Subcutaneous adipose tissue (tissue), 4 donors: ENCODE results near the gene SLC22A25. TPM values are rescaled to one million over a fixed set of nuclear protein-coding genes. Genes with fewer than 3 reads are reported as not detected.

Experiments used
- total RNA-seq, 4 donors: library from RNA; depleted of rRNA; stranded (reverse); fragments of >200 nt; gene quantifications; one replicate each; pipeline ENCODE4 v1.1.0, GENCODE V29; 2016
- TF ChIP-seq, protein P1 (sequence below): fragments of 450-650 bp; IDR thresholded peaks from one replicate; pipeline ENCODE4 v1.5.1; 2016; ENCODE audit warnings: low read depth, mild to moderate bottlenecking, control low read depth, antibody characterized with exemption, moderate library complexity

Gene SLC22A25
- total RNA-seq, 4 donors from 2014 or later = 0.19 to 0.22 TPM; not detected in 2

DNA sequence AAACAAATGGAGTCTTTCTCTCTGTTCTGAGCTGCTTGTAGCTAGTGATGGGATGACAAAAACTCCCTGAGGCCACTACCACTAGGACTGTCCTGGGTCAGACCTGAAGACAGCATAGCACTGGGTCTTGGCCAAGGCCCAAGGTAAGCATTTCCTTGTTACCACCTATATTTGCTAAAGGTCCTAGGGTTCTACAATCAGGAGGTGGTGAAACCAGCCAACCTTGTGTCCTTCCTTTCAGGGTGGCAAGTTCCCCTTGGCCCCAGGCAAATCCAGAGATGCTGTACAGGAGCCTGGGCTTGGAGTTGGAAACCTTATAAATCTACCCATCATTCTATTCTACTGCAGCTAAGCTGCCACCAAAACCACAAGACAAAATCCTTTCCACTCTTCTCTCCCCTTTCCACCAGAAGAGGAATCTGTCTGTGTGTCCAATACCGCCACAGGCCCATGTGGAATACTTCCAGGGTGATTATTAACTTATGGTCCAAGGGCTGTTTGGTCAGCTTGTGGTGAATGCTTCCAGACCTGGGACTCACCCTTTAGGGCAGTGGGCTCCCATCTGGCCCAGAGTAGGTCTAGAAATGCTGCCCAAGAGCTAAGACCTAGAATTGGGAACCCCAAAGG is 16.8 kb downstream of the SLC22A25 start:
- TF ChIP-seq, protein P1, sequence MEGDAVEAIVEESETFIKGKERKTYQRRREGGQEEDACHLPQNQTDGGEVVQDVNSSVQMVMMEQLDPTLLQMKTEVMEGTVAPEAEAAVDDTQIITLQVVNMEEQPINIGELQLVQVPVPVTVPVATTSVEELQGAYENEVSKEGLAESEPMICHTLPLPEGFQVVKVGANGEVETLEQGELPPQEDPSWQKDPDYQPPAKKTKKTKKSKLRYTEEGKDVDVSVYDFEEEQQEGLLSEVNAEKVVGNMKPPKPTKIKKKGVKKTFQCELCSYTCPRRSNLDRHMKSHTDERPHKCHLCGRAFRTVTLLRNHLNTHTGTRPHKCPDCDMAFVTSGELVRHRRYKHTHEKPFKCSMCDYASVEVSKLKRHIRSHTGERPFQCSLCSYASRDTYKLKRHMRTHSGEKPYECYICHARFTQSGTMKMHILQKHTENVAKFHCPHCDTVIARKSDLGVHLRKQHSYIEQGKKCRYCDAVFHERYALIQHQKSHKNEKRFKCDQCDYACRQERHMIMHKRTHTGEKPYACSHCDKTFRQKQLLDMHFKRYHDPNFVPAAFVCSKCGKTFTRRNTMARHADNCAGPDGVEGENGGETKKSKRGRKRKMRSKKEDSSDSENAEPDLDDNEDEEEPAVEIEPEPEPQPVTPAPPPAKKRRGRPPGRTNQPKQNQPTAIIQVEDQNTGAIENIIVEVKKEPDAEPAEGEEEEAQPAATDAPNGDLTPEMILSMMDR = no peak

DNA sequence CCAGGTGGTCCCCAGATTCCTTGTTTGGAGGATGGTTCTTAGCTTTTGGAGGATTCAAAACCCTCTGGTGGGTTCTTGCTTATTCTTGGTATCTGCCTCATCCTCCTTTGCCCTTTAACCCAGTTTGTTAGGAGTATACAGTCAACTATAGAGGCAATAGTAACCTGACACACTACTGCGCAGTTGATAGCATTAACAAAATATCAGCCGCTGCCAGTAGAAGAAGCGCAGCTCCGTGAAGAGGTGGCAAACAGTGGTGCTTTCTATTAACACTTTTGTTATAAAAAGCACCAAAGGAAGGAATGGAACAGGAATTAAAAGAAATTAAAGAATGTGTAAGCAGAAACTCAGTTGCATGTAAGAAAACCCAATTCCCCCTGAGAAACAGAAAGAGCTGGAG is 29.3 kb downstream of the SLC22A25 start:
- TF ChIP-seq, protein P1 = no peak

DNA sequence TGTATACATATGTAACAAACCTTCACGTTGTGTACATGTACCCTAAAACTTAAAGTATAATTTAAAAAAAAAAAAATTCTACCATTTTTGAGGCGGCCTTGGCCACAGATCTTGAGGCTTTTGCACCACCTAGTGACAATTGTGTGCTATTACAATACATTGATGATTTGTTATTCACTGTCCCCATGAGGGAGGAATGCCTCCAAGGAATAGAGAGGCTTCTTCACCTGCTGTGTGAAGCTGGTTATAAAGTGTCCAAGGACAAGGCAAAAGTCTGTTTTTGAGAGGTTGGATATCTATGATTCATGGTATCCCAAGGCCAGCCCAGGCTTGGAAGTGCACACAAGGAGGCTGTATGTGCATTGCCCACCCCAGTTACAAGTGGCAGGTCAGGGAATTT is 30.7 kb downstream of the SLC22A25 start:
- TF ChIP-seq, protein P1 = no peak

DNA sequence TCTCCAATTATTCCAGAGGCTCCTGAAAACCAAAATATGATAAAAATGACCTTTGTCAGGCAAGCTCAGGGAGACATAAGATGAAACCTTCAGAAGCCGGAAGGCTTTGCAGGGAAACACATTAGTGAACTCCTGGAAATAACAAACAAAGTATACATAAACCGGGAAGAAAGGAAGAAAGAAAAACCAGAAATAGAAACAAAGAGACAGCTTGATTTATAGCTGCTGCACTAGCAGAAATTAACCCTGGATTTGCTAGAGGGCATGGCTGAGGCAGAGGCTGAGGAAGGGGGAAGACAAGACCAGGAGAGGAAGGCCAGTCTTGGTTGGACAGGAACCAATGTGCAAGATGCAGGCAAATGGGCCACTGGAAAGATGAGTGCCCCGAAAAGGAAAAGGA is 33.3 kb downstream of the SLC22A25 start:
- TF ChIP-seq, protein P1 = no peak

Other genes starting within 250 kb of the SLC22A25 start
- not detected for gene SLC22A8, start 227.8 kb downstream of the SLC22A25 start, total RNA-seq
- gene SLC22A24, start 99.4 kb downstream of the SLC22A25 start, total RNA-seq = not detected
- not detected for gene SLC22A9, start 126.2 kb upstream of the SLC22A25 start, total RNA-seq
- gene PLAAT5, start 247.6 kb upstream of the SLC22A25 start, total RNA-seq = 10 to 100 TPM; 38.2 to 59.5 (median 42.9) TPM